Naive thymus-derived CD8-positive, alpha-beta T cell (primary cell): ENCODE results near the gene SPTLC2. TPM values are rescaled to one million over a fixed set of nuclear protein-coding genes. Genes with fewer than 3 reads are reported as not detected.

Experiments used
- ATAC-seq, 2 donors: fragments of 150-1000 bp; cut with Tn5 transposase in 1 of 2; sonication (Bioruptor Pico), chemical (Tn5 transposase) in 1 of 2; 1 replicate in 1 of 2; 2 replicates in 1 of 2; pipeline ENCODE4 v1.10.0; 2021; ENCODE audit warnings: mild to moderate bottlenecking in 2 of 2, moderate library complexity in 2 of 2
- POLR2A ChIA-PET: fragments of 350-600 bp; sonication (Branson Sonifier 250); formaldehyde crosslinking; loops from one replicate; lab custom pipeline; 2021; ENCODE audit warnings: antibody characterized with exemption; lab: Charles Lee
- DNase-seq, 10 donors: peaks; one replicate each; pipeline versions ENCODE4 v3.0.0 to v3.0.0-alpha.2; 2020 to 2022
- H3K27ac Mint-ChIP-seq, 10 donors: one replicate each; pipeline ENCODE4 v1.8.0; 2020 to 2022; ENCODE audit warnings: mild to moderate bottlenecking in 10 of 10, mixed read lengths in 10 of 10, moderate library complexity in 4 of 10, inconsistent platforms in 1 of 10
- H3K27me3 Mint-ChIP-seq, 5 donors: one replicate each; pipeline ENCODE4 v1.8.0; 2021 to 2022; ENCODE audit warnings: mixed read lengths in 5 of 5
- H3K36me3 Mint-ChIP-seq, 3 donors: one replicate each; pipeline ENCODE4 v1.8.0; 2020 to 2022; ENCODE audit warnings: mixed read lengths in 3 of 3, mild to moderate bottlenecking in 2 of 3, inconsistent platforms in 1 of 3
- H3K4me1 Mint-ChIP-seq, 4 donors: one replicate each; pipeline ENCODE4 v1.8.0; 2021 to 2022; ENCODE audit warnings: mixed read lengths in 4 of 4
- H3K4me3 Mint-ChIP-seq, 10 donors: one replicate each; pipeline ENCODE4 v1.8.0; 2020 to 2022; ENCODE audit warnings: mild to moderate bottlenecking in 10 of 10, mixed read lengths in 10 of 10, moderate library complexity in 6 of 10, inconsistent platforms in 1 of 10
- H3K9me3 Mint-ChIP-seq, 9 donors: one replicate each; pipeline ENCODE4 v1.8.0; 2020 to 2022; ENCODE audit warnings: mixed read lengths in 9 of 9, mild to moderate bottlenecking in 3 of 9, inconsistent platforms in 1 of 9, moderate library complexity in 1 of 9
- polyA plus RNA-seq, 3 donors: library from polyadenylated mRNA; unstranded; fragments of 300-500 nt; fragmentation: Illumina TruSeq; gene quantifications; one replicate each; pipeline ENCODE4 v1.2.3, GENCODE V29; 2021
- total RNA-seq, 8 experiments: library from RNA in 2 of 8; stranded (reverse) in 2 of 8; gene quantifications; one replicate each; pipeline ENCODE4 v1.2.3 and lab custom pipeline; 2021 to 2026

SPTLC2 gene
- total and polyA plus RNA-seq, 5 experiments from 2014 or later: 10.0 to 26.0 (median 11.8) TPM

DNA sequence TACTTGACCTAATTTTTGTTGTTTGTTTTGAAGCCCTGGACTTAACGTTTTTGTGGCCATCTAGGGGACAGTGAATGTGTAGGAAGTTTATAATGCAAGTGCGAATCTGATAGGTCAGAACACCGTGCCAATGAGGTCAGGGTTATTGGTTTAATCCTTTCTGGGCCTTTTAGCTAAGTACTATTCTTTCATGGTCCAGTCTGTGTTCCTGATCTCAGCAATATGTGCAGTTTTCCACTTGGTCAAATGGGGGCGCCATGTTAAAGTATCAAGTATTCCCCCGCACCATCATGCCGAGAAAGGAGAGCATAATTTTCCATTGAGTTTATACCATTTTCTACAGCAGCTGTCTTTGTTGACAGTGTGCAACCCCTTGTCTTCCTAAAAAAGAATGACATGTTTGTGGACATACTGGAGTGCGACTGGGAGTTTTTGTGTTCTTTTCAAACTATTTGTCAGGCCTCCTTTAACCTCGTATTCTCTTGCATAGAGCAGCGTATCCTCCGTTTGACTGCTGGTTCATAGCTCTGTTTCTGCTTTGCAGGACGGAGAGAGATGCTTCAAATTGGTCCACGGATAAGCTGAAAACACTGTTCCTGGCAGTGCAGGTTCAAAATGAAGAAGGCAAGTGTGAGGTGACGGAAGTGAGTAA lies 157.2 kb downstream of the SPTLC2 start:
- Mint-ChIP-seq H3K27ac (peak overlapping the region; percentile 82 to 100 (median 99)), H3K4me3 (peak overlapping the region; percentile 97 to 100 (median 100)), H3K27me3 (no peaks in the 10 kb centered on the region), H3K4me1 (peaks cover 19 to 53% (median 49%) of the 10 kb centered on the region in 4 donors), H3K36me3 (peaks cover 5 to 56% (median 9%) of the 10 kb centered on the region in 3 donors), H3K9me3 (no peaks in the 10 kb centered on the region)
- peak in 9 of 10 donors; percentile 27 to 62 (median 45) for DNase-seq
- no peak for ATAC-seq
- POLR2A ChIA-PET: interaction anchor here (1.6 to 4.4 kb wide), 2 partner anchors 138 to 249 kb away, joined by 5 to 20 read pairs; partner anchors contain the start of genes ALKBH1, GSTZ1, POMT2 and SLIRP

DNA sequence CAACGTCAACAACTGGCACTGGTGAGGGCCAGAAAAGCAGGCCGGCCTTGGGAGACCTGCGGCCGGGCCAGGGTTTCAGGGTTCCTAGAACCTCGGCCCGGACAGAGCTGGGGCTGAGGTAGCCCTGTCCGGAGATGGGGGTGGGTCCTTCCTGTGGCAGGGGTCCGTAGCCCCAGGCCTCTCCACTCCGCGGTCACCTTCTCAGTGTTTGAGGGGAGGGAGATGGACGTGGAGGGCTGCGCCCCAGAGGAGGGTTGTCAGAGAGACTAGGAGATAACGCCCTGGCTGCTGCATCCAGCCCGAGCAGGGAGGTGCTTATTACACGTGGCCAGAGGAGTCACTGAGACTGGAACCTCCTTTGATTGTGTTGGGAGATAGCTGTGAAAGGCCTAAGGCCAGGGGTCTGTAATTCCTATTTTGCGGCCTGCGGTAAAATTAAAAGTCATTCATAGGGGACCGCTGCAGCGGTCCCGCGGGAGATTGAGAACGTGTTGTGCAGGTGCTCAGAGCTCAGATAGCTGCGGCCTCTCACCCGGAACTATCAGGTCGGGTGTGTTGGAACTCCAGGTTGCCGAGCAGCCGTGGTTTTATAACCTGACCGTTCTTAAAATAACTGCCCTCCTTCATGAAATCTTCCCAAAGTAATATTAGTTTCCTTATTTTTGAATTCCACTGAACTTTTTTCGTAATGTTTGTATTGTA lies 158.0 kb downstream of the SPTLC2 start:
- ATAC-seq (no peak), DNase-seq (peak in 7 of 10 donors; percentile 8 to 27 (median 19))
- H3K4me3 Mint-ChIP-seq: peak overlapping the region; percentile 97 to 100 (median 100)
- H3K27ac Mint-ChIP-seq: peak overlapping the region; percentile 82 to 100 (median 99)
- no peaks in the 10 kb centered on the region for H3K27me3 Mint-ChIP-seq
- POLR2A ChIA-PET: interaction anchor here (0.8 to 4.4 kb wide), 4 partner anchors 88 to 250 kb away, joined by 3 to 20 read pairs (median 6); partner anchors contain the start of genes ALKBH1, GSTZ1, POMT2 and SLIRP
- H3K36me3 Mint-ChIP-seq: peaks cover 5 to 51% (median 6%) of the 10 kb centered on the region in 3 donors
- peaks cover 17 to 54% (median 51%) of the 10 kb centered on the region in 4 donors for H3K4me1 Mint-ChIP-seq
- H3K9me3 Mint-ChIP-seq: no peaks in the 10 kb centered on the region

DNA sequence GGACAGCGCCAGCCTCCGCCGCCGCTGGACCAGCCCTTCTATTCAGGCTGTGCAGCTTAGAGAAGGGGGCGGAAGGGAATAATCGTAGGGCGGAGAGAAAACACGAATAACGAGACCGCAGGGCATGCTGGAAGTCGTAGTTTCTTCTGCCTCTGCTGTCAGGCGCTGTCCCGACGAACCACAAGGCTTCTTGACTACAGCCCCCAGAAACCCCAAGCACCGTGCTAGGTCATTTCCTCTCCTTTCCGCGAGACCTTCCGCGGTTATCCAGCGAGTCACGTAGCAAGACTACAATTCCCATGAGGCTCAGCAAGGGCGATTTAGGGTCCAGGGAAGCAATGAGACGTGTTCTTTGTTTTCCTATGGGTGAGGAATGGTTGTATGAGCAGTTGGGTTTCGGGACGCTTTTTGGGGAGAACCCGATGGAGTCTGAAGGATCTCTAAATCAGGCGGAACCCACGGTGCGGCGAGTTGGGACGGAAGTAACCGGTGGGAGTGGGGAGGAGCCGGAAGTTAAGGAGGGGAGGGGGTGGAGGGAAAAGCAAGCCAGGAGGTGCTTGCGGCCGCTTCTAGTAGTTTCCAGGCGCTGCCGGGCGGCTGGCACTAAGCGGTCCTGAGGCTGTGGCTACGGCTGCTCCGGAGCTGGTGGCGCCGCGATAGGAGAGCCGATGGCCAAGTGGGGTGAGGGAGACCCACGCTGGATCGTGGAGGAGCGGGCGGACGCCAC lies 158.8 kb downstream of the SPTLC2 start, which contains the start of the genes AHSA1 and VIPAS39:
Gene AHSA1, plus strand, starts transcription at position 572 of the 727 bp plus-strand sequence. Its CDS starts 97 bp downstream, at position 669.
Gene VIPAS39, minus strand, starts transcription at position 80 of the 727 bp plus-strand sequence. CDS start 3,499 bp downstream, outside the sequence.
- POLR2A ChIA-PET: interaction anchor here (0.8 to 4.4 kb wide), 5 partner anchors 81 to 496 kb away, joined by 3 to 20 read pairs (median 5); partner anchors contain the start of genes ALKBH1, GSTZ1, POMT2 and SAMD15
- peak; percentile 91 to 97 for ATAC-seq

DNA sequence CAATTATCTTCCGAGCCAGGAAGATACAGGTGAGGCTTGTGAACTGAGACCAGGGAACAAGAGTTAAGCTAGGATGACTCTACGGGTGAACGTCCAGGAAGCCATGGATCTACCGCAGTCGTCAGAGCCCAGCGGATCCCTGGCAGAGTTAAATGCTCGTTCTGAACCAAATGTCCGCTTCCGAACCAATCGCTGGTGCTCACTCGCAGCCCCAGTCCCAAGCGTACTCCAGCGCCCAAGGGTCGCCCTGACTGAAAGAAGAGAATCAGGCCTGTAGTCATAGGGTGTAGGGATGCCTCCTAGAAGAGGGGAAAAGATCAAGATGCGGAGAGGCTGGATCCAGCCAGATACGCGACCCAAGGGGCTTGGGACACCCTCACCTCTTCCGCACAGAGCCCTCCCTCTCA lies 159.3 kb downstream of the SPTLC2 start:
- no peaks in the 10 kb centered on the region for H3K27me3 Mint-ChIP-seq
- ATAC-seq: peak in 1 of 2 donors; percentile 11
- peak overlapping the region; percentile 97 to 100 (median 100) for H3K4me3 Mint-ChIP-seq
- peak overlapping the region; percentile 82 to 100 (median 99) for H3K27ac Mint-ChIP-seq
- peaks cover 10 to 50% (median 12%) of the 10 kb centered on the region in 3 donors for H3K36me3 Mint-ChIP-seq
- no peaks in the 10 kb centered on the region for H3K9me3 Mint-ChIP-seq
- POLR2A ChIA-PET: interaction anchor here (1.4 to 4.4 kb wide), 4 partner anchors 80 to 495 kb away, joined by 3 to 20 read pairs (median 6); partner anchors contain the start of genes ALKBH1, GSTZ1, POMT2 and SAMD15
- DNase-seq: no peak
- peaks cover 21 to 59% (median 53%) of the 10 kb centered on the region in 4 donors for H3K4me1 Mint-ChIP-seq

More for the DNA sequence above, 158.8 kb downstream of the SPTLC2 start, which contains the start of the genes AHSA1 and VIPAS39:
- Mint-ChIP-seq H3K4me1 (peaks cover 21 to 59% (median 53%) of the 10 kb centered on the region in 4 donors), H3K27ac (peak within 1 kb of the TSS; percentile 82 to 100 (median 99)), H3K36me3 (peaks cover 10 to 51% (median 12%) of the 10 kb centered on the region in 3 donors), H3K27me3 (no peaks in the 10 kb centered on the region), H3K4me3 (peak within 1 kb of the TSS; percentile 97 to 100 (median 100)), H3K9me3 (no peaks in the 10 kb centered on the region)
- peak; percentile 78 to 98 (median 94) for DNase-seq

Other genes starting within 250 kb of the SPTLC2 start
- 1 to 10 TPM; 7.8 to 8.0 TPM for gene TMED8, start 239.5 kb downstream of the SPTLC2 start, total RNA-seq
- gene TMED8, start 239.5 kb downstream of the SPTLC2 start, polyA plus RNA-seq: 1 to 10 TPM; 1.8 to 3.0 (median 2.1) TPM
- gene SAMD15, start 239.3 kb downstream of the SPTLC2 start, total RNA-seq: under 1 TPM in 1 of 2 experiments, not detected in 1; 0.44 TPM
- gene SAMD15, start 239.3 kb downstream of the SPTLC2 start, polyA plus RNA-seq: under 1 TPM in 1 of 3 donors, not detected in 2; 0.07 TPM
- gene NOXRED1, start 193.1 kb downstream of the SPTLC2 start, total RNA-seq: 1 to 10 TPM; 1.6 to 1.9 TPM
- under 1 TPM in 1 of 3 donors, not detected in 2; 0.09 TPM for gene NOXRED1, start 193.1 kb downstream of the SPTLC2 start, polyA plus RNA-seq
- gene VIPAS39, start 159.0 kb downstream of the SPTLC2 start, total RNA-seq: 10 to 100 TPM; 20.2 to 23.1 TPM
- gene VIPAS39, start 159.0 kb downstream of the SPTLC2 start, polyA plus RNA-seq: 10 to 100 TPM in 2 of 3 donors, 1 to 10 TPM in 1; 6.1 to 11.1 (median 10.8) TPM
- gene AHSA1, start 158.5 kb downstream of the SPTLC2 start, total RNA-seq: 100 to 1,000 TPM; 105 to 114 TPM
- 100 to 1,000 TPM; 112 to 171 (median 123) TPM for gene AHSA1, start 158.5 kb downstream of the SPTLC2 start, polyA plus RNA-seq
- gene ISM2, start 117.8 kb downstream of the SPTLC2 start, total RNA-seq: not detected
- gene ISM2, start 117.8 kb downstream of the SPTLC2 start, polyA plus RNA-seq: not detected
- gene ALKBH1, start 91.4 kb upstream of the SPTLC2 start, total RNA-seq: 10 to 100 TPM; 19.0 to 20.8 TPM
- gene ALKBH1, start 91.4 kb upstream of the SPTLC2 start, polyA plus RNA-seq: 1 to 10 TPM; 3.9 to 7.0 (median 4.4) TPM
- 10 to 100 TPM; 44.8 to 55.0 TPM for gene SLIRP, start 91.5 kb upstream of the SPTLC2 start, total RNA-seq
- gene SLIRP, start 91.5 kb upstream of the SPTLC2 start, polyA plus RNA-seq: 100 to 1,000 TPM; 235 to 244 (median 240) TPM
- gene SNW1, start 144.5 kb upstream of the SPTLC2 start, total RNA-seq: 100 to 1,000 TPM in 1 of 2 experiments, 10 to 100 TPM in 1; 96.6 to 108 TPM
- gene SNW1, start 144.5 kb upstream of the SPTLC2 start, polyA plus RNA-seq: 10 to 100 TPM; 60.4 to 69.5 (median 61.9) TPM
- 1 to 10 TPM; 7.0 to 7.3 TPM for gene ADCK1, start 183.5 kb upstream of the SPTLC2 start, total RNA-seq
- 1 to 10 TPM; 5.2 to 7.0 (median 6.8) TPM for gene ADCK1, start 183.5 kb upstream of the SPTLC2 start, polyA plus RNA-seq